HepG2 (cell line): ENCODE measurements around the gene ZBTB46. TPM values are rescaled to one million over a fixed set of nuclear protein-coding genes. Genes with fewer than 3 reads are reported as not detected.
A peak's percentile ranks its signal among the peaks of the same experiment; 100 is the strongest.

Experiments
- ERF ChIP-seq: IDR thresholded peaks from 2 replicates; pipeline ENCODE4 v1.6.1; 2018; ENCODE audit warnings: missing biosample characterization, missing genetic modification reagents
- FOSL1 ChIP-seq: sonication (generic); formaldehyde crosslinking; IDR thresholded peaks from 2 replicates; pipeline ENCODE4 v1.9.0; 2021; ENCODE audit warnings: missing genetic modification reagents, borderline replicate concordance
- GTF2F1 ChIP-seq: fragments of 150-350 bp; IDR thresholded peaks from 2 replicates; pipeline ENCODE4 v1.6.1; 2014; ENCODE audit warnings: low read length
- MED13 ChIP-seq: sonication (generic); formaldehyde crosslinking; IDR thresholded peaks from 2 replicates; pipeline ENCODE4 v1.5.0; 2020; ENCODE audit warnings: missing genetic modification reagents
- PCBP1 ChIP-seq: fragments of 200-400 bp; formaldehyde crosslinking; IDR thresholded peaks from 2 replicates; pipeline ENCODE4 v1.6.1; 2017; ENCODE audit warnings: mild to moderate bottlenecking, low read depth, low read length, borderline replicate concordance
- SIN3A ChIP-seq: IDR thresholded peaks from 2 replicates; pipeline ENCODE4 v1.6.1; 2011; ENCODE audit warnings: low read depth, mild to moderate bottlenecking, control low read depth, low read length, borderline replicate concordance
- ZC3H13 ChIP-seq: sonication (generic); formaldehyde crosslinking; IDR thresholded peaks from 2 replicates; pipeline ENCODE4 v1.8.1; 2023; ENCODE audit warnings: mild to moderate bottlenecking, missing genetic modification reagents, moderate library complexity
- ZC3H4 ChIP-seq: sonication (generic); formaldehyde crosslinking; IDR thresholded peaks from 2 replicates; pipeline ENCODE4 v1.4.0; 2020; ENCODE audit warnings: missing genetic modification reagents, borderline replicate concordance
- ZFAT ChIP-seq: sonication (generic); formaldehyde crosslinking; conservative IDR thresholded peaks from 2 replicates; pipeline ENCODE4 v1.8.1; 2023; ENCODE audit warnings: missing genetic modification reagents, inconsistent platforms
- ZNF329 ChIP-seq: sonication (generic); formaldehyde crosslinking; IDR thresholded peaks from 2 replicates; pipeline ENCODE4 v1.9.0; 2021; ENCODE audit warnings: low read depth, mild to moderate bottlenecking, missing genetic modification reagents
- ZNF563 ChIP-seq: sonication (generic); formaldehyde crosslinking; IDR thresholded peaks from 2 replicates; pipeline ENCODE4 v1.8.0; 2022; ENCODE audit warnings: mild to moderate bottlenecking, moderate library complexity, missing genetic modification reagents
- ZNF619 ChIP-seq: sonication (generic); formaldehyde crosslinking; IDR thresholded peaks from 2 replicates; pipeline ENCODE4 v1.4.0; 2020; ENCODE audit warnings: mild to moderate bottlenecking, missing genetic modification reagents
- ZNF788 ChIP-seq: sonication (generic); formaldehyde crosslinking; IDR thresholded peaks from 2 replicates; pipeline ENCODE4 v1.5.0; 2020; ENCODE audit warnings: mild to moderate bottlenecking, missing genetic modification reagents, borderline replicate concordance
- ZNF839 ChIP-seq: sonication (generic); formaldehyde crosslinking; IDR thresholded peaks from 2 replicates; pipeline ENCODE4 v1.4.0; 2020; ENCODE audit warnings: missing genetic modification reagents, mild to moderate bottlenecking, borderline replicate concordance
- ZSCAN29 ChIP-seq: sonication (generic); formaldehyde crosslinking; conservative IDR thresholded peaks from 2 replicates; pipeline ENCODE4 v1.4.0; 2020; ENCODE audit warnings: mild to moderate bottlenecking, missing genetic modification reagents
- ZSCAN5A ChIP-seq: sonication (generic); formaldehyde crosslinking; IDR thresholded peaks from 2 replicates; pipeline ENCODE4 v1.8.0; 2022; ENCODE audit warnings: mild to moderate bottlenecking, missing genetic modification reagents, borderline replicate concordance
- polyA plus RNA-seq, 8 experiments: library from polyadenylated mRNA; depleted of rRNA in 3 of 8; stranded (reverse) in 7 of 8; unstranded in 1 of 8; fragments of >200 nt; fragmentation: Illumina TruSeq in 4 of 8; extraction: Trizol in 4 of 8; gene quantifications; 2 replicates each; pipeline versions ENCODE4 v1.2.1 to v1.2.3, GENCODE V29; 2011 to 2016; ENCODE audit warnings: low read depth in 4 of 8, missing spikeins in 1 of 8, mixed read lengths in 1 of 8; ENCODE audit not compliant: insufficient read depth in 1 of 8
- total RNA-seq, 5 experiments: library from RNA; depleted of rRNA; stranded (reverse); fragments of >200 nt; fragmentation: Illumina TruSeq; extraction: Trizol; gene quantifications; 2 replicates each; pipeline ENCODE4 v1.2.3, GENCODE V29; 2016; ENCODE audit warnings: low read depth in 1 of 5
- TF ChIP-seq, protein P1 (sequence below): sonication (generic); formaldehyde crosslinking; IDR thresholded peaks from 2 replicates; pipeline ENCODE4 v1.9.0; 2022; ENCODE audit warnings: low read depth, missing genetic modification reagents
- TF ChIP-seq, protein P2 (sequence below): sonication (generic); formaldehyde crosslinking; IDR thresholded peaks from 2 replicates; pipeline ENCODE4 v1.4.0; 2020; ENCODE audit warnings: low read depth, missing genetic modification reagents
- TF ChIP-seq, protein P3 (sequence below): sonication (generic); formaldehyde crosslinking; IDR thresholded peaks from 2 replicates; pipeline ENCODE4; 2020; ENCODE audit warnings: missing genetic modification reagents, mild to moderate bottlenecking, borderline replicate concordance

Gene ZBTB46
- total and polyA plus RNA-seq, 2 of the 13 experiments (the other 11 are each of a cell fraction or from before 2014, with no cell fraction given), result 1.6 to 13.5 TPM

DNA sequence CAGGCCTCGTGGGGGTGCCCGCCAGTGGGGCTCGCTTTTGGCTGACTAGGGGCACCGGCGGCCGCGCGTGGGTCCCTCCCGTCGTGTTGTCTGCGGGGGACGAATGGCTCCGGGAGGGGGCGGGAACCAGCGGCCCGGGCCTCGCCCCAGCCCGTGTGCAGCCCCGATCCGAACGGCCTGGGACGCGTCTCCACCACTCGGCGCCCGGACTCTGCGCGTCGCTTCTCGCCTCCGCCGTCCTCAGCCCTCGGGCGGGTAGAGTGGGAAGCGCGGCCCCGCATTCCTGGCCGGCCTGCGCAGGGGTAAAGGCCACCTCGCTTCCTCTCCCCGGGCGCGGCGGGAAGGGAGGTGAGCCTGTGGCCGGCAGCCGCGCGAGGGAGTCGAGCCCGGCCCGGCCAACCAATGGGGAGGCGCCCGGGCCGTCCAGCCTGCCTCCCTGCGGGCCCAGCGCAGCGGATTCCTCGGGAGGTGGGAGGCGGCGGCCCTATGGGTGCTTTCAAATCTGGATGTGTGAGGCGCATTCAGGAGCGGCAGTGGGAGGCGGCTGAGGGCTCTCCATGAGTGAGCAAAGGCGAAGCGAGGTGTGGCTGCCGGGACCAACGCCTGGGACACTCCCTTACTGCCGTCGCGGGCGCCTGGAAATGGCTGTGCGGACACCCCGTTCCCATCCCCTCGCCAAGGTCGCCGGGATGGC is 1.1 kb upstream of the ZBTB46 start (continued):
- TF ChIP-seq ZSCAN5A (CRISPR knock-in tag) (no peak), ZNF619 (peak; percentile 80; the same call in 1 of the 2 replicates), ZSCAN29 (CRISPR knock-in tag) (no peak), ZC3H13 (CRISPR knock-in tag) (peak; percentile 66; the same call in 1 of the 2 replicates), FOSL1 (CRISPR knock-in tag) (no peak), PCBP1 (no peak), ZNF788 (CRISPR knock-in tag) (no peak), ZNF839 (peak; percentile 42; the same call in 1 of the 2 replicates), ZNF329 (CRISPR knock-in tag) (0 out of 2 replicates have a peak, but pooled peaks have one; percentile 70), ZNF563 (CRISPR knock-in tag) (peak; percentile 68; the same call in 1 of the 2 replicates), ZFAT (CRISPR knock-in tag) (0 out of 2 replicates have a peak, but pooled peaks have one; percentile 57), SIN3A (no peak), GTF2F1 (no peak), ERF (peak; percentile 63), MED13 (CRISPR knock-in tag) (peak; percentile 76; the same call in 1 of the 2 replicates), ZC3H4 (CRISPR knock-in tag) (no peak)
- TF ChIP-seq, protein P1, sequence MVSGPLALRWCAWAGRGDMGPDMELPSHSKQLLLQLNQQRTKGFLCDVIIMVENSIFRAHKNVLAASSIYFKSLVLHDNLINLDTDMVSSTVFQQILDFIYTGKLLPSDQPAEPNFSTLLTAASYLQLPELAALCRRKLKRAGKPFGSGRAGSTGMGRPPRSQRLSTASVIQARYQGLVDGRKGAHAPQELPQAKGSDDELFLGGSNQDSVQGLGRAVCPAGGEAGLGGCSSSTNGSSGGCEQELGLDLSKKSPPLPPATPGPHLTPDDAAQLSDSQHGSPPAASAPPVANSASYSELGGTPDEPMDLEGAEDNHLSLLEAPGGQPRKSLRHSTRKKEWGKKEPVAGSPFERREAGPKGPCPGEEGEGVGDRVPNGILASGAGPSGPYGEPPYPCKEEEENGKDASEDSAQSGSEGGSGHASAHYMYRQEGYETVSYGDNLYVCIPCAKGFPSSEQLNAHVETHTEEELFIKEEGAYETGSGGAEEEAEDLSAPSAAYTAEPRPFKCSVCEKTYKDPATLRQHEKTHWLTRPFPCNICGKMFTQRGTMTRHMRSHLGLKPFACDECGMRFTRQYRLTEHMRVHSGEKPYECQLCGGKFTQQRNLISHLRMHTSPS (CRISPR knock-in tag), result peak; percentile 26; the same call in 1 of the 2 replicates
- TF ChIP-seq, protein P2, sequence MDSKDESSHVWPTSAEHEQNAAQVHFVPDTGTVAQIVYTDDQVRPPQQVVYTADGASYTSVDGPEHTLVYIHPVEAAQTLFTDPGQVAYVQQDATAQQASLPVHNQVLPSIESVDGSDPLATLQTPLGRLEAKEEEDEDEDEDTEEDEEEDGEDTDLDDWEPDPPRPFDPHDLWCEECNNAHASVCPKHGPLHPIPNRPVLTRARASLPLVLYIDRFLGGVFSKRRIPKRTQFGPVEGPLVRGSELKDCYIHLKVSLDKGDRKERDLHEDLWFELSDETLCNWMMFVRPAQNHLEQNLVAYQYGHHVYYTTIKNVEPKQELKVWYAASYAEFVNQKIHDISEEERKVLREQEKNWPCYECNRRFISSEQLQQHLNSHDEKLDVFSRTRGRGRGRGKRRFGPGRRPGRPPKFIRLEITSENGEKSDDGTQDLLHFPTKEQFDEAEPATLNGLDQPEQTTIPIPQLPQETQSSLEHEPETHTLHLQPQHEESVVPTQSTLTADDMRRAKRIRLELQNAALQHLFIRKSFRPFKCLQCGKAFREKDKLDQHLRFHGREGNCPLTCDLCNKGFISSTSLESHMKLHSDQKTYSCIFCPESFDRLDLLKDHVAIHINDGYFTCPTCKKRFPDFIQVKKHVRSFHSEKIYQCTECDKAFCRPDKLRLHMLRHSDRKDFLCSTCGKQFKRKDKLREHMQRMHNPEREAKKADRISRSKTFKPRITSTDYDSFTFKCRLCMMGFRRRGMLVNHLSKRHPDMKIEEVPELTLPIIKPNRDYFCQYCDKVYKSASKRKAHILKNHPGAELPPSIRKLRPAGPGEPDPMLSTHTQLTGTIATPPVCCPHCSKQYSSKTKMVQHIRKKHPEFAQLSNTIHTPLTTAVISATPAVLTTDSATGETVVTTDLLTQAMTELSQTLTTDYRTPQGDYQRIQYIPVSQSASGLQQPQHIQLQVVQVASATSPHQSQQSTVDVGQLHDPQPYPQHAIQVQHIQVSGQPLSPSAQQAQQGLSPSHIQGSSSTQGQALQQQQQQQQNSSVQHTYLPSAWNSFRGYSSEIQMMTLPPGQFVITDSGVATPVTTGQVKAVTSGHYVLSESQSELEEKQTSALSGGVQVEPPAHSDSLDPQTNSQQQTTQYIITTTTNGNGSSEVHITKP, result no peak
- TF ChIP-seq, protein P3, sequence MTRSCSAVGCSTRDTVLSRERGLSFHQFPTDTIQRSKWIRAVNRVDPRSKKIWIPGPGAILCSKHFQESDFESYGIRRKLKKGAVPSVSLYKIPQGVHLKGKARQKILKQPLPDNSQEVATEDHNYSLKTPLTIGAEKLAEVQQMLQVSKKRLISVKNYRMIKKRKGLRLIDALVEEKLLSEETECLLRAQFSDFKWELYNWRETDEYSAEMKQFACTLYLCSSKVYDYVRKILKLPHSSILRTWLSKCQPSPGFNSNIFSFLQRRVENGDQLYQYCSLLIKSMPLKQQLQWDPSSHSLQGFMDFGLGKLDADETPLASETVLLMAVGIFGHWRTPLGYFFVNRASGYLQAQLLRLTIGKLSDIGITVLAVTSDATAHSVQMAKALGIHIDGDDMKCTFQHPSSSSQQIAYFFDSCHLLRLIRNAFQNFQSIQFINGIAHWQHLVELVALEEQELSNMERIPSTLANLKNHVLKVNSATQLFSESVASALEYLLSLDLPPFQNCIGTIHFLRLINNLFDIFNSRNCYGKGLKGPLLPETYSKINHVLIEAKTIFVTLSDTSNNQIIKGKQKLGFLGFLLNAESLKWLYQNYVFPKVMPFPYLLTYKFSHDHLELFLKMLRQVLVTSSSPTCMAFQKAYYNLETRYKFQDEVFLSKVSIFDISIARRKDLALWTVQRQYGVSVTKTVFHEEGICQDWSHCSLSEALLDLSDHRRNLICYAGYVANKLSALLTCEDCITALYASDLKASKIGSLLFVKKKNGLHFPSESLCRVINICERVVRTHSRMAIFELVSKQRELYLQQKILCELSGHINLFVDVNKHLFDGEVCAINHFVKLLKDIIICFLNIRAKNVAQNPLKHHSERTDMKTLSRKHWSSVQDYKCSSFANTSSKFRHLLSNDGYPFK, result no peak
